Peyer's patch (tissue), 4 donors: ENCODE measurements around the gene ANKRD53.

Experiments used
- CTCF ChIP-seq, 6 experiments: fragments of 450-650 bp in 4 of 6; fragments of 200-600 bp in 2 of 6; sonication (generic) in 1 of 6; IDR thresholded peaks; one replicate each; pipeline ENCODE4 v1.5.1; 2017 to 2019; ENCODE audit warnings: antibody characterized with exemption in 6 of 6, mild to moderate bottlenecking in 3 of 6, moderate library complexity in 1 of 6
- POLR2A ChIP-seq, 2 donors: fragments of 450-650 bp; IDR thresholded peaks; one replicate each; pipeline ENCODE4 v1.5.1; 2017; ENCODE audit warnings: antibody characterized with exemption in 2 of 2, mild to moderate bottlenecking in 2 of 2, moderate library complexity in 2 of 2

GRCh38 chr2:70960833-70961647 is 17.4 kb upstream of the ANKRD53 start:
- TF ChIP-seq CTCF (IDR thresholded peaks at IDR 0.05) (no peak), POLR2A (IDR thresholded peaks at IDR 0.05) (no peak)
